BE2C (cell line): ENCODE measurements around the gene FREM1.

Experiments
- DNase-seq: peaks from one replicate; pipeline ENCODE4 v3.0.0-alpha.2; 2020
- H3K27me3 ChIP-seq: fragments of 250-450 bp; sonication (Bioruptor Pico); 2 replicates; pipeline ENCODE4 v1.5.1; 2020; ENCODE audit warnings: mild to moderate bottlenecking
- H3K36me3 ChIP-seq: fragments of 250-450 bp; sonication (Bioruptor Pico); 2 replicates; pipeline ENCODE4 v1.5.1; 2020; ENCODE audit warnings: mild to moderate bottlenecking
- H3K4me1 ChIP-seq: fragments of 250-450 bp; sonication (Bioruptor Pico); 2 replicates; pipeline ENCODE4 v1.5.1; 2020
- H3K4me3 ChIP-seq: 2 replicates; pipeline ENCODE4 v1.5.1; 2011; ENCODE audit warnings: low read depth, low read length
- H3K9me3 ChIP-seq: fragments of 250-450 bp; sonication (Bioruptor Pico); 2 replicates; pipeline ENCODE4 v1.5.1; 2020
- CTCF ChIP-seq: IDR thresholded peaks from 2 replicates; pipeline ENCODE4 v1.5.1; 2012; ENCODE audit warnings: mild to moderate bottlenecking, low read depth, low read length

Gene FREM1

GRCh38 chr9:14819183-14819582 is 91.0 kb downstream of the FREM1 start:
- Histone ChIP-seq H3K4me1 (no peaks in the 10 kb centered on the region), H3K27me3 (no peaks in the 10 kb centered on the region; the same call in 1 of the 2 replicates), H3K36me3 (no peaks in the 10 kb centered on the region), H3K4me3 (no peak overlapping the region), H3K9me3 (no peaks in the 10 kb centered on the region)
- no peak for DNase-seq
- TF ChIP-seq CTCF = no peak

- H3K27me3 ChIP-seq = no peaks in the 10 kb centered on the region; the same call in 1 of the 2 replicates
- no peak overlapping the region for H3K4me3 ChIP-seq
- H3K4me1 ChIP-seq = no peaks in the 10 kb centered on the region
- no peak for DNase-seq
- H3K9me3 ChIP-seq = no peaks in the 10 kb centered on the region
- H3K36me3 ChIP-seq = no peaks in the 10 kb centered on the region
- no peak for TF ChIP-seq CTCF
Observed at GRCh38 chr9:14814249-14814628, 96.0 kb downstream of the FREM1 start.

- no peaks in the 10 kb centered on the region for H3K9me3 ChIP-seq
- no peak overlapping the region for H3K4me3 ChIP-seq
- H3K36me3 ChIP-seq = no peaks in the 10 kb centered on the region
- H3K4me1 ChIP-seq = no peaks in the 10 kb centered on the region
- no peak for DNase-seq
- H3K27me3 ChIP-seq = no peaks in the 10 kb centered on the region; the same call in 1 of the 2 replicates
- TF ChIP-seq CTCF = no peak
Observed at GRCh38 chr9:14813336-14814248, 96.6 kb downstream of the FREM1 start.

GRCh38 chr9:14812806-14813205 is 97.4 kb downstream of the FREM1 start:
- no peaks in the 10 kb centered on the region for H3K9me3 ChIP-seq
- H3K27me3 ChIP-seq = no peaks in the 10 kb centered on the region; the same call in 1 of the 2 replicates
- H3K4me3 ChIP-seq = no peak overlapping the region
- no peak for TF ChIP-seq CTCF
- no peak for DNase-seq
- no peaks in the 10 kb centered on the region for H3K4me1 ChIP-seq
- H3K36me3 ChIP-seq = no peaks in the 10 kb centered on the region

GRCh38 chr9:14811844-14812243 is 98.4 kb downstream of the FREM1 start:
- no peaks in the 10 kb centered on the region for H3K4me1 ChIP-seq
- H3K9me3 ChIP-seq = no peaks in the 10 kb centered on the region
- TF ChIP-seq CTCF = no peak
- DNase-seq = no peak
- H3K36me3 ChIP-seq = no peaks in the 10 kb centered on the region
- no peak overlapping the region for H3K4me3 ChIP-seq
- H3K27me3 ChIP-seq = no peaks in the 10 kb centered on the region

GRCh38 chr9:14806941-14807520 is 103.2 kb downstream of the FREM1 start:
- H3K4me3 ChIP-seq = no peak overlapping the region
- no peaks in the 10 kb centered on the region for H3K27me3 ChIP-seq
- H3K4me1 ChIP-seq = no peaks in the 10 kb centered on the region
- DNase-seq = no peak
- no peak for TF ChIP-seq CTCF
- no peaks in the 10 kb centered on the region for H3K9me3 ChIP-seq
- no peaks in the 10 kb centered on the region for H3K36me3 ChIP-seq
